Measurements from ENCODE around the gene ABCC9.
A peak's percentile ranks its signal among the peaks of the same experiment; 100 is the strongest.

Gene ABCC9

GRCh38 chr12:21940549-21941505 is at the start of gene ABCC9:
ABCC9 (minus strand) TSS chr12:21941426; CDS start chr12:21936674, 4,752 bp downstream.
- peak within 1 kb of the TSS; percentile 58 for H3K4me3 ChIP-seq (ENCODE audit: low read depth, low read length)

- no peak overlapping the region for H3K4me3 ChIP-seq (ENCODE audit: low read depth, low read length)
These were observed 48.7 kb upstream of the ABCC9 start for GRCh38 chr12:21989819-21990412.

- H3K4me3 ChIP-seq (ENCODE audit: low read depth, low read length): no peak overlapping the region
These were observed 47.4 kb upstream of the ABCC9 start for GRCh38 chr12:21988619-21989018.

- no peak overlapping the region for H3K4me3 ChIP-seq (ENCODE audit: low read depth, low read length)
These were observed 46.5 kb upstream of the ABCC9 start for GRCh38 chr12:21987755-21988154.

- H3K4me3 ChIP-seq (ENCODE audit: low read depth, low read length): no peak overlapping the region
These were observed 43.9 kb upstream of the ABCC9 start for GRCh38 chr12:21985155-21985554.

- no peak overlapping the region for H3K4me3 ChIP-seq (ENCODE audit: low read depth, low read length)
These were observed 43.1 kb upstream of the ABCC9 start for GRCh38 chr12:21984375-21984774.

- no peak overlapping the region for H3K4me3 ChIP-seq (ENCODE audit: low read depth, low read length)
These were observed 41.9 kb upstream of the ABCC9 start for GRCh38 chr12:21983095-21983494.

- H3K4me3 ChIP-seq (ENCODE audit: low read depth, low read length): no peak overlapping the region
These were observed 39.3 kb upstream of the ABCC9 start for GRCh38 chr12:21980544-21980943.

- no peak overlapping the region for H3K4me3 ChIP-seq (ENCODE audit: low read depth, low read length)
These were observed 34.1 kb upstream of the ABCC9 start for GRCh38 chr12:21975293-21975692.

- no peak overlapping the region for H3K4me3 ChIP-seq (ENCODE audit: low read depth, low read length)
These were observed 32.0 kb upstream of the ABCC9 start for GRCh38 chr12:21973221-21973620.

- H3K4me3 ChIP-seq (ENCODE audit: low read depth, low read length): no peak overlapping the region
These were observed 30.8 kb upstream of the ABCC9 start for GRCh38 chr12:21972055-21972454.

GRCh38 chr12:21971344-21971743 is 30.1 kb upstream of the ABCC9 start:
- H3K4me3 ChIP-seq (ENCODE audit: low read depth, low read length): no peak overlapping the region

GRCh38 chr12:21962821-21963220 is 21.6 kb upstream of the ABCC9 start:
- H3K4me3 ChIP-seq (ENCODE audit: low read depth, low read length): no peak overlapping the region

GRCh38 chr12:21962236-21962635 is 21.0 kb upstream of the ABCC9 start:
- no peak overlapping the region for H3K4me3 ChIP-seq (ENCODE audit: low read depth, low read length)

- H3K4me3 ChIP-seq (ENCODE audit: low read depth, low read length): no peak overlapping the region
These were observed 9.4 kb upstream of the ABCC9 start for GRCh38 chr12:21950649-21951048.

GRCh38 chr12:21949036-21949435 is 7.8 kb upstream of the ABCC9 start:
- no peak overlapping the region for H3K4me3 ChIP-seq (ENCODE audit: low read depth, low read length)

GRCh38 chr12:21946983-21947382 is 5.8 kb upstream of the ABCC9 start:
- H3K4me3 ChIP-seq (ENCODE audit: low read depth, low read length): no peak overlapping the region

- H3K4me3 ChIP-seq (ENCODE audit: low read depth, low read length): no peak overlapping the region
These were observed 3.8 kb upstream of the ABCC9 start for GRCh38 chr12:21945002-21945401.

- H3K4me3 ChIP-seq (ENCODE audit: low read depth, low read length): peak overlapping the region; percentile 58
These were observed 1.1 kb upstream of the ABCC9 start for GRCh38 chr12:21942377-21942703.

- H3K4me3 ChIP-seq (ENCODE audit: low read depth, low read length): peak overlapping the region; percentile 58
These were observed 515 bp upstream of the ABCC9 start for GRCh38 chr12:21941506-21942376.

- no peak overlapping the region for H3K4me3 ChIP-seq (ENCODE audit: low read depth, low read length)
These were observed 1.8 kb downstream of the ABCC9 start for GRCh38 chr12:21939435-21939834.
